HUES64 (cell line): Measurements from ENCODE around the gene AQP9. TPM values are rescaled to one million over a fixed set of nuclear protein-coding genes. Genes with fewer than 3 reads are reported as not detected.
"Not testable (repeated sequence)": the region's sequence is repeated elsewhere in the genome, so short reads cannot be mapped to it uniquely, and the experiment has no call there.

Experiments
- H3K27ac ChIP-seq: 2 replicates; pipeline ENCODE4 v1.7.0; 2013; ENCODE audit warnings: low read depth, low read length, inconsistent platforms
- H3K27me3 ChIP-seq: 2 replicates; pipeline ENCODE4 v1.6.1; 2013; ENCODE audit warnings: mild to moderate bottlenecking, low read length; ENCODE audit not compliant: insufficient read depth
- H3K36me3 ChIP-seq: 2 replicates; pipeline ENCODE4 v1.6.1; 2013; ENCODE audit warnings: mild to moderate bottlenecking, low read length; ENCODE audit not compliant: insufficient read depth
- H3K4me1 ChIP-seq: 2 replicates; pipeline ENCODE4 v1.6.1; 2013; ENCODE audit warnings: mild to moderate bottlenecking, low read length, moderate library complexity; ENCODE audit not compliant: insufficient read depth
- H3K4me3 ChIP-seq: 2 replicates; pipeline ENCODE4 v1.5.1; 2013; ENCODE audit warnings: mild to moderate bottlenecking, low read length, moderate library complexity
- H3K9ac ChIP-seq: 2 replicates; pipeline ENCODE4 v1.6.1; 2013; ENCODE audit warnings: mild to moderate bottlenecking, low read depth, low read length
- H3K9me3 ChIP-seq: 2 replicates; pipeline ENCODE4 v1.6.1; 2013; ENCODE audit warnings: low read depth, low read length; ENCODE audit not compliant: insufficient read depth
- WGBS: fragments of 150-250, 120-280 bp; methylation state at CpG from one replicate; pipeline ENCODE4 v1.1.7; 2013; ENCODE audit warnings: missing lambda C conversion rate; 5-methylcytosine and 5-hydroxymethylcytosine counted together
- polyA plus RNA-seq, 2 experiments: library from polyadenylated mRNA; stranded (reverse); fragments of 50-300 nt; gene quantifications; one replicate each; pipeline ENCODE4 v1.2.3, GENCODE V29; 2013

Gene AQP9
- not detected for polyA plus RNA-seq (2013, experiment 1 of 2)
- not detected for polyA plus RNA-seq (2013, experiment 2 of 2)

GRCh38 chr15:58138106-58138505 is at the start of gene AQP9:
AQP9 (plus strand) TSS chr15:58138381; CDS start chr15:58138566, 185 bp downstream.
- H3K4me1 ChIP-seq: peaks cover 8% of the 10 kb centered on the region; the same call in 1 of the 2 replicates
- no peak within 1 kb of the TSS for H3K9ac ChIP-seq
- H3K36me3 ChIP-seq: no peaks in the 10 kb centered on the region
- H3K27me3 ChIP-seq: no peaks in the 10 kb centered on the region
- no peak within 1 kb of the TSS for H3K27ac ChIP-seq
- WGBS: 91% methylated on average over 7 of the region's 7 CpGs
- no peak within 1 kb of the TSS for H3K4me3 ChIP-seq
- no peaks in the 10 kb centered on the region for H3K9me3 ChIP-seq

- no peaks in the 10 kb centered on the region for H3K36me3 ChIP-seq
- H3K27me3 ChIP-seq: no peaks in the 10 kb centered on the region
- 98% methylated on average over 2 of the region's 2 CpGs for WGBS
- no peak overlapping the region for H3K9ac ChIP-seq
- no peak overlapping the region for H3K27ac ChIP-seq
- no peaks in the 10 kb centered on the region for H3K4me1 ChIP-seq
- H3K9me3 ChIP-seq: no peaks in the 10 kb centered on the region
- no peak overlapping the region for H3K4me3 ChIP-seq
These were observed 42.8 kb upstream of the AQP9 start for GRCh38 chr15:58095415-58095814.

GRCh38 chr15:58096529-58097084 is 41.6 kb upstream of the AQP9 start:
- WGBS: 88% methylated on average over 6 of the region's 6 CpGs
- Histone ChIP-seq H3K4me1 (no peaks in the 10 kb centered on the region), H3K36me3 (no peaks in the 10 kb centered on the region), H3K9ac (no peak overlapping the region), H3K9me3 (no peaks in the 10 kb centered on the region), H3K27me3 (no peaks in the 10 kb centered on the region), H3K4me3 (no peak overlapping the region), H3K27ac (no peak overlapping the region)

GRCh38 chr15:58103482-58103881 is 34.7 kb upstream of the AQP9 start:
- Histone ChIP-seq H3K4me1 (no peaks in the 10 kb centered on the region), H3K27me3 (no peaks in the 10 kb centered on the region), H3K36me3 (no peaks in the 10 kb centered on the region), H3K4me3 (no peak overlapping the region), H3K9me3 (no peaks in the 10 kb centered on the region), H3K27ac (no peak overlapping the region), H3K9ac (no peak overlapping the region)

- Histone ChIP-seq H3K9me3 (no peaks in the 10 kb centered on the region), H3K9ac (no peak overlapping the region), H3K36me3 (no peaks in the 10 kb centered on the region), H3K4me1 (no peaks in the 10 kb centered on the region), H3K4me3 (no peak overlapping the region), H3K27me3 (no peaks in the 10 kb centered on the region), H3K27ac (no peak overlapping the region)
- 95% methylated on average over 2 of the region's 2 CpGs for WGBS
These were observed 30.1 kb upstream of the AQP9 start for GRCh38 chr15:58108117-58108516.

GRCh38 chr15:58109419-58109818 is 28.8 kb upstream of the AQP9 start:
- Histone ChIP-seq H3K4me1 (no peaks in the 10 kb centered on the region), H3K36me3 (no peaks in the 10 kb centered on the region)
- WGBS: 76% methylated on average over 3 of the region's 3 CpGs

GRCh38 chr15:58110999-58111717 is 27.0 kb upstream of the AQP9 start:
- Histone ChIP-seq H3K9me3 (no peaks in the 10 kb centered on the region), H3K27me3 (no peaks in the 10 kb centered on the region), H3K4me1 (no peaks in the 10 kb centered on the region), H3K4me3 (no peak overlapping the region), H3K9ac (no peak overlapping the region), H3K36me3 (no peaks in the 10 kb centered on the region), H3K27ac (no peak overlapping the region)
- 92% methylated on average over 5 of the region's 6 CpGs for WGBS

More at GRCh38 chr15:58109419-58109818, 28.8 kb upstream of the AQP9 start:
- H3K9me3 ChIP-seq: no peaks in the 10 kb centered on the region
- no peaks in the 10 kb centered on the region for H3K27me3 ChIP-seq
- no peak overlapping the region for H3K4me3 ChIP-seq
- no peak overlapping the region for H3K27ac ChIP-seq
- H3K9ac ChIP-seq: no peak overlapping the region

- Histone ChIP-seq H3K36me3 (no peaks in the 10 kb centered on the region), H3K9ac (no peak overlapping the region), H3K27me3 (no peaks in the 10 kb centered on the region), H3K27ac (no peak overlapping the region), H3K4me3 (no peak overlapping the region), H3K9me3 (no peaks in the 10 kb centered on the region), H3K4me1 (no peaks in the 10 kb centered on the region)
- WGBS: 92% methylated on average over 5 of the region's 5 CpGs
These were observed 26.5 kb upstream of the AQP9 start for GRCh38 chr15:58111718-58112104.

GRCh38 chr15:58113358-58113757 is 24.8 kb upstream of the AQP9 start:
- not testable (repeated sequence) for H3K27ac ChIP-seq, H3K4me1 ChIP-seq, H3K27me3 ChIP-seq, H3K36me3 ChIP-seq, H3K4me3 ChIP-seq, H3K9ac ChIP-seq, H3K9me3 ChIP-seq
- 91% methylated on average over 5 of the region's 5 CpGs for WGBS

- no peaks in the 10 kb centered on the region for H3K36me3 ChIP-seq
- no peak overlapping the region for H3K4me3 ChIP-seq
- H3K27ac ChIP-seq: no peak overlapping the region
- WGBS: 95% methylated on average over 3 of the region's 3 CpGs
- no peaks in the 10 kb centered on the region for H3K27me3 ChIP-seq
- no peaks in the 10 kb centered on the region; the same call in 1 of the 2 replicates for H3K4me1 ChIP-seq
- H3K9ac ChIP-seq: no peak overlapping the region
- no peaks in the 10 kb centered on the region for H3K9me3 ChIP-seq
These were observed 23.8 kb upstream of the AQP9 start for GRCh38 chr15:58114388-58114787.

GRCh38 chr15:58114812-58115211 is 23.4 kb upstream of the AQP9 start:
- no peak overlapping the region for H3K9ac ChIP-seq
- H3K9me3 ChIP-seq: no peaks in the 10 kb centered on the region
- H3K27me3 ChIP-seq: no peaks in the 10 kb centered on the region
- H3K36me3 ChIP-seq: no peaks in the 10 kb centered on the region
- H3K4me3 ChIP-seq: no peak overlapping the region
- no peaks in the 10 kb centered on the region; the same call in 1 of the 2 replicates for H3K4me1 ChIP-seq
- no peak overlapping the region for H3K27ac ChIP-seq
